Stimulated activated naive CD8-positive, alpha-beta T cell treated with anti-CD3 and anti-CD28 coated beads, Interleukin-15, amount 100 ng/mL, for 72 hours (primary cell): ENCODE measurements around the gene CASKIN1.
A peak's percentile ranks its signal among the peaks of the same experiment; 100 is the strongest.
"Not testable (repeated sequence)": the region's sequence is repeated elsewhere in the genome, so short reads cannot be mapped to it uniquely, and the experiment has no call there.

ENCODE experiments used
- ATAC-seq: fragments of 150-1000 bp; cut with Tn5 transposase; 2 replicates; pipeline ENCODE4 v1.10.0; 2021; ENCODE audit warnings: mild to moderate bottlenecking, moderate library complexity
- DNase-seq, 2 donors: peaks; one replicate each; pipeline ENCODE4 v3.0.0; 2021 to 2022
- H3K27ac Mint-ChIP-seq, 2 donors: one replicate each; pipeline ENCODE4 v1.8.0; 2022; ENCODE audit warnings: mild to moderate bottlenecking in 2 of 2, mixed read lengths in 2 of 2, moderate library complexity in 2 of 2
- H3K27me3 Mint-ChIP-seq: one replicate; pipeline ENCODE4 v1.8.0; 2022; ENCODE audit warnings: mixed read lengths
- H3K4me1 Mint-ChIP-seq: one replicate; pipeline ENCODE4 v1.8.0; 2022; ENCODE audit warnings: mild to moderate bottlenecking, mixed read lengths
- H3K4me3 Mint-ChIP-seq, 2 donors: one replicate each; pipeline ENCODE4 v1.8.0; 2022; ENCODE audit warnings: mild to moderate bottlenecking in 2 of 2, mixed read lengths in 2 of 2, moderate library complexity in 1 of 2
- H3K9me3 Mint-ChIP-seq, 2 donors: one replicate each; pipeline ENCODE4 v1.8.0; 2022; ENCODE audit warnings: mixed read lengths in 2 of 2

Gene CASKIN1

GRCh38 chr16:2196162-2196980 is at the start of gene CASKIN1:
Gene CASKIN1, minus strand, starts transcription at chr16:2196605. Its CDS starts 173 bp downstream, at chr16:2196432.
- DNase-seq (no peak), ATAC-seq (peak; percentile 53)
- Mint-ChIP-seq H3K4me1 (peaks cover 13% of the 10 kb centered on the region), H3K27me3 (peaks cover 55% of the 10 kb centered on the region), H3K9me3 (no peaks in the 10 kb centered on the region), H3K27ac (no peak within 1 kb of the TSS), H3K4me3 (peak within 1 kb of the TSS; percentile 55 to 83)

DNA sequence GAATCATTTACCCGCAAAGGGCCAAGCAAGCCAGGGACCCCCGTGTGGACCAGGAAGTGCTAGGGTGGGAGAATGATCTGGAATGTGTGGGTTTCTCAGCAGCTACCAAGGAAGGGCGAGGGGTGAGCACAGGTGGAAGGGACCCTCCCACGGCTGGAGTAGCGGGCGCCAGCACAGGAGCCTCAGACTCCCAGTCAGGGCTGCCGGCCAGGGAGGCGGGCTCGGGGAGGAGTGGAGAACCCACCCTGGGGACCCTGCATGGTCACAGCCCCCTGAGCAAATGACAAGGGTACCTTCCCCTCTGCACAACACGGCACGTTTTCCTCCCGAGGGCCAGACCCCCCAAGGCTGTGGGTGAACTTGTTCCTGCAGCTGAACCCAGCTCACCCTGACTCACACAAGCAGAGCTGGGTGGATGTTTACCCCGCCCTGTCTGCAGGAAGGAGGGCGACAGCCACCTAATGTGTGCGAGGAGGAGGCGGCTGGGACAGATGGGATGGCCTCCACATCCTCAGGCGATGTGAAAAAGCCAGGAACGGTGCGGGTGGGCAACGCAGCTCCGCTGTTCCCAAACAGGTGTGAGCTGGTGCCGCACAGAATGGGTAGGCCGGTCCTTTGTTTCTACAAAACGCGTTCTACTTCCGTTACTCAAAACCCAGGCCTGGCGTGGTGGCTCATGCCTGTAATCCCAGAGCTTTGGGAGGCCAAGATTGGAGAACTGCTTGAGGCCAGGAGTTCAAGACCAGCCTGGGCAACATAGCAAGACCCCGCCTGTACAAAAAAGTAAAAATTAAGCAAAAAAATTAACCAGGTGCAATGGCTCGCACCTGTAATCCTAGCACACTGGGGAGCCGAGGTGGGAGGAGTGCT is 48.8 kb upstream of the CASKIN1 start:
- no peaks in the 10 kb centered on the region for H3K4me1 Mint-ChIP-seq
- no peak overlapping the region for H3K4me3 Mint-ChIP-seq
- no peak for ATAC-seq
- H3K27ac Mint-ChIP-seq, result no peak overlapping the region
- H3K27me3 Mint-ChIP-seq, result no peaks in the 10 kb centered on the region
- no peaks in the 10 kb centered on the region for H3K9me3 Mint-ChIP-seq
- no peak for DNase-seq

DNA sequence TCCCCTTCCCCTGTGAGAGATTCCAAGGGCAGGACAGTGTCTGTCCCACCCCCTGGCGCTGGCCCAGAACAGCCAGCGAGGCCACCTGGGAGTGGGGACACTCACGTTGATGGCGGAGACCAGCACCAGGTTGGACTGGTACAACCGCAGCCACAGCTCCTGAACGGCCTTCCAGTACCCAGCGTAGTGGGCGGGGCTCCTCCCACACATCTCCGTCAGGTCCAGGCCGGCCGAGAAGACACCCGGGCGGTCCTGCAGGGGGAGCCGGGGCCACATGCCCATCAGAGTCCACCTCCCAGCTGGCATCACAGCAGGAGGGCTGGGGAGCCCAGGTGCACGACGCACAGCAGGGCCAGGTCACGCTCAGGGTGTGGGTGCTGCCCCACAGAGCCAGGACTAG is 47.9 kb upstream of the CASKIN1 start:
- H3K4me3 Mint-ChIP-seq, result no peak overlapping the region
- H3K9me3 Mint-ChIP-seq, result no peaks in the 10 kb centered on the region
- no peaks in the 10 kb centered on the region for H3K27me3 Mint-ChIP-seq
- ATAC-seq, result peak; percentile 22
- no peaks in the 10 kb centered on the region for H3K4me1 Mint-ChIP-seq
- no peak overlapping the region for H3K27ac Mint-ChIP-seq
- DNase-seq, result no peak

GRCh38 chr16:2243781-2244180 is 47.4 kb upstream of the CASKIN1 start:
- Mint-ChIP-seq H3K27ac (no peak overlapping the region), H3K9me3 (no peaks in the 10 kb centered on the region), H3K27me3 (no peaks in the 10 kb centered on the region), H3K4me3 (no peak overlapping the region), H3K4me1 (no peaks in the 10 kb centered on the region)
- DNase-seq (no peak), ATAC-seq (peak; percentile 26)

DNA sequence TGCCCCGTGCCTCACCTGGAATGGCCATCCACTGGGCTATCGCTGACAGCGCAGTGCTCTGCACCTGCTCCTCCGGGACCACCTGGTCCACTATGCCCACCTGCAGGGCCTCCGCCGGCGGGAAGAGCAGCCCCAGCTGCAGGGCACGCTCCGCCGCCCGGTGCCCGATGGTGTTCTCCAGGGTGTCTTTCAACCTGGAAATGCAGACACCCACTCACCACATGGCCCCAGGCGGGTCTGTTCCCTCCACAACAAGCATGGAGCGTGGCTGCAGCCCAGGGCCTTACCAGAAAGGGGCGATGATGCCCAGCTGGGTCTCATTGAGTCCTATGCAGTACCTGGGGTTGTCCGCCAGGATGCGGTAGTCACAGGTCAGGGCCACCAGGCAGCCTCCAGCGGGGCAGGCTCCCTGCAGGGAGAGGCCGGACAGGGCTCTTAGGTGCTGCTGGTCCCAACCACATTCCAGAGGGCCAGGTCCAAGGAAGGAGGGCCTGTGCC is 46.7 kb upstream of the CASKIN1 start:
- DNase-seq (no peak), ATAC-seq (no peak)
- peak overlapping the region in 1 of 2 donors; percentile 19 for H3K27ac Mint-ChIP-seq
- H3K9me3 Mint-ChIP-seq, result no peaks in the 10 kb centered on the region
- H3K4me3 Mint-ChIP-seq, result no peak overlapping the region
- no peaks in the 10 kb centered on the region for H3K27me3 Mint-ChIP-seq
- no peaks in the 10 kb centered on the region for H3K4me1 Mint-ChIP-seq

DNA sequence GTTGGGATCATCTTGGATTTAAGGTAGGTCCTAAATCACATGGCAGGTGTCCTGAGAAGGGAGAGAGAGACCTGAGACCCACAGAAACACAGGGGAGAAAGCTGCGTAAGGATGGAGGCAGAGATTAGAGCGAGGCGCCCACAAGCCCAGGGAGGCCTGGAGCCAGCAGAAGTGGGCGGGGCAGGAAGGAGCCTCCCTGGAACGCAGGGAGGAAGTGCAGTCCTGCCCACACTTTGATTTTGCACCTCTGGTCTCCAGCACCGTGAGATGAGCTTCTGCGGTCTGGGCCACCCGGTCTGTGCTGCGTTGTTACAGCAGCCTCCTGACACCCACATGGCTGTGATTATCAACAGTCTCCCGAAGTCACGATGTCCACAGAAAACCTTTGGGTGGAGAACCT is 46.2 kb upstream of the CASKIN1 start:
- Mint-ChIP-seq H3K4me3 (no peak overlapping the region), H3K4me1 (no peaks in the 10 kb centered on the region), H3K27me3 (peaks cover 2% of the 10 kb centered on the region), H3K27ac (no peak overlapping the region), H3K9me3 (no peaks in the 10 kb centered on the region)
- no peak for DNase-seq
- no peak for ATAC-seq

GRCh38 chr16:2240331-2240730 is 43.9 kb upstream of the CASKIN1 start:
- peaks cover 25% of the 10 kb centered on the region for H3K27me3 Mint-ChIP-seq
- H3K9me3 Mint-ChIP-seq, H3K4me1 Mint-ChIP-seq, H3K27ac Mint-ChIP-seq, H3K4me3 Mint-ChIP-seq, ATAC-seq, DNase-seq: not testable (repeated sequence)

GRCh38 chr16:2238838-2239675 is 42.7 kb upstream of the CASKIN1 start:
- Mint-ChIP-seq H3K4me1 (peaks cover 5% of the 10 kb centered on the region), H3K27ac (no peak overlapping the region), H3K9me3 (no peaks in the 10 kb centered on the region), H3K4me3 (no peak overlapping the region), H3K27me3 (peaks cover 28% of the 10 kb centered on the region)
- ATAC-seq, result no peak
- DNase-seq, result no peak

DNA sequence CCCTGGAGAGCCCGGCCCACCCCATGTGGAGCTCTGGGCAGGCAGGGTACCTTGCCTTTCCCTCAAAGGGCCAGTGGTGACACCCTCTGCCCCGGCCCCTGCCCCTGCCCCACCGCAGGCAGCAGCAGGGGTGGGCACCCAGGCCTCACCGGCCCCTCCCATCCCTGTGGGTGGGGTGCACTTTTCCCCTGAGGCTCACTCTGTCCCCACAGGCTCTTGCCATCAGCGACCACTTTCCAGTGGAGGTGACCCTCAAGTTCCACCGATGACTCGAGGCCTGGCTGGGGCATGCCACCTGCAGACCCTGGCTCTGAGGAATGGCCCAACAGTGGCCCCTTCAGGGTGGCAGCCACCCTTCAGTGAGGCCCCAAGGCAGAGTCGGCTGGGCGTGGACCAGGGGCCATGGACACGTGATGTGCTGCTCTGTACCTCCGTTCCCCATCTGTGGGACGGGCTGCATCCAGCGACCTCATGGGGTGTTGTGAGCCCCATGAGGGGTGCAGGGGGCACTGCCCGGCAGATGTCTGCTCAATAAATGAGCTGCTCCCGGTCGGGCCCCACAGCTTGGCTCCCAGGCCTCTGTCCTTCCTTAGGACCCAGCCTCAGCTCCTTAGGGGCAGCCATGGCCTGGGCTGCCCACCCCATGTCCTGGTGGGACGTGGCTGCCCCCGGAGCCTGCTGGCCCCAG is 41.9 kb upstream of the CASKIN1 start:
- H3K4me1 Mint-ChIP-seq, result peaks cover 5% of the 10 kb centered on the region
- peaks cover 28% of the 10 kb centered on the region for H3K27me3 Mint-ChIP-seq
- H3K27ac Mint-ChIP-seq, result no peak overlapping the region
- DNase-seq (no peak), ATAC-seq (peak; percentile 12)
- no peaks in the 10 kb centered on the region for H3K9me3 Mint-ChIP-seq
- no peak overlapping the region for H3K4me3 Mint-ChIP-seq

GRCh38 chr16:2237493-2238149 is 41.2 kb upstream of the CASKIN1 start:
- no peak overlapping the region for H3K27ac Mint-ChIP-seq
- no peak overlapping the region for H3K4me3 Mint-ChIP-seq
- no peak for DNase-seq
- peaks cover 28% of the 10 kb centered on the region for H3K27me3 Mint-ChIP-seq
- H3K4me1 Mint-ChIP-seq, result peaks cover 5% of the 10 kb centered on the region
- H3K9me3 Mint-ChIP-seq, result no peaks in the 10 kb centered on the region
- ATAC-seq, result no peak

- Mint-ChIP-seq H3K9me3 (no peaks in the 10 kb centered on the region), H3K4me1 (peaks cover 5% of the 10 kb centered on the region), H3K4me3 (no peak overlapping the region), H3K27ac (no peak overlapping the region), H3K27me3 (peaks cover 28% of the 10 kb centered on the region)
- DNase-seq (no peak), ATAC-seq (peak; percentile 11)
Measured at GRCh38 chr16:2237102-2237482, 40.7 kb upstream of the CASKIN1 start.

GRCh38 chr16:2236337-2237101 is 40.1 kb upstream of the CASKIN1 start, which contains the start of gene DNASE1L2:
Gene DNASE1L2, plus strand, starts transcription at chr16:2236444. Its CDS starts 373 bp downstream, at chr16:2236817.
- DNase-seq, result no peak
- H3K9me3 Mint-ChIP-seq, result no peaks in the 10 kb centered on the region
- peaks cover 28% of the 10 kb centered on the region for H3K27me3 Mint-ChIP-seq
- peaks cover 5% of the 10 kb centered on the region for H3K4me1 Mint-ChIP-seq
- H3K4me3 Mint-ChIP-seq, result no peak within 1 kb of the TSS
- peak within 1 kb of the TSS in 1 of 2 donors; percentile 67 for H3K27ac Mint-ChIP-seq
- peak; percentile 29 for ATAC-seq

DNA sequence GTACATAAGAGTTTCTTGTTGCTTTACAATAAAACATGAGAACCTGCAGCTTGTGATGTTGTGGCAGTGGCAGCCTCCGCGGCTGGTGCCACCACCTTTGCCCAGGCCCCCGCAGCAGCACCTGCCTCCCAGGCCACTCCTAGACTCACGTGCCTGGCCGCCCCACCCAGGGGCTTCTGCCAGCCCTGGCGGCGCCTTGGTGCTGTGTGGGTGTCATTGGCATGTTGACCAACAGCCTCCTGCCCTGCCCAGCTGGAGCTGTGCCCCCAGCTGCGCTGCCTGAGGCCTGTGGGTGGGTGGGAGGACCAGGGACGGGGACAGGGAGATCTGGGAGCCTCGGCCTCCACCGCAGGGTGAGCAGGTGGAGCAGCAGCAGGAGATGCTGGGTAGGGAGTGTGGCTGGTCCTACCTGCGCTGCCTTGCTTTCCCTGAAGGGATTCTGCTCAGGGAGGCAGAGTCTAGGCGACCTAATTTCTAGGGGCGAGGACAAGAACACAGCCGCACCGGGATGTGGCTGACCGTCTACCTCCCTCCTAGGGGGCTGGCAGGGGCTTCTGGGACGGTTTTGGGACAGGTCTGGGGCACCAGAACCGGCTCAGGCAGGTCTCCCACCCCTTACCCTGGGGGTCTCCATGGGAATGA is 39.4 kb upstream of the CASKIN1 start:
- Mint-ChIP-seq H3K27me3 (peaks cover 28% of the 10 kb centered on the region), H3K4me1 (peaks cover 5% of the 10 kb centered on the region), H3K9me3 (no peaks in the 10 kb centered on the region), H3K4me3 (no peak overlapping the region), H3K27ac (peak overlapping the region in 1 of 2 donors; percentile 67)
- ATAC-seq (peak; percentile 2), DNase-seq (no peak)
